ENCODE results near the gene FGF5.

The FGF5 gene

GRCh38 chr4:80321341-80321740 is 54.9 kb downstream of the FGF5 start:
- DNase-seq (ENCODE audit: insufficient read length, low spot score) (no peak), FAIRE-seq (no peak)
- TF ChIP-seq TAF1 (IDR thresholded peaks at IDR 0.05; ENCODE audit: low read depth, low read length) (no peak), PAX5 (IDR thresholded peaks at IDR 0.05; ENCODE audit: insufficient read depth, low read length, severe bottlenecking) (no peak), POLR2AphosphoS5 (IDR thresholded peaks at IDR 0.05; ENCODE audit: low read depth, low read length) (no peak), POLR2A (IDR thresholded peaks at IDR 0.05; ENCODE audit: low read depth, low read length) (no peak), SPI1 (IDR thresholded peaks at IDR 0.05; ENCODE audit: low read depth, low read length) (no peak), POU2F2 (IDR thresholded peaks at IDR 0.05; ENCODE audit: low read depth, low read length) (no peak)

DNA sequence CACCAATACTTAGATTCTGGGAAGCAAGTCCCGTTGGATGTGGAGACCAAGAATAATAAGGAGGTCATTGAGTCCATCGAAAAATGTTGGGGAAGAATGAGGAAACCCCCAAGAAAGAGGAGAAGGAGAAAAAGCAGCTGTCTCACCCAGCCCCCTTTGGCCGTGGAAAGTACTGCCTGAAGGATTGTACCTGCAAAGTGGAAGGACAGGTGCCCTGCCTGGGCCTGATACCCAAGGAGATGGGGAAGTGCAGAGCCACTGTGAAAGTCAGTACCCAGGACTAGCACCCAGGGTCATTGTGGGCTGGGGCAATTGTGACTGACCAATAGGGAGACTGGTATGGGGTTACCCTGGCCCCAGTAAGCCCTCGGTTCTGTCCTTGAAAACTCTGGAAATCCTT is 55.3 kb downstream of the FGF5 start:
- FAIRE-seq (no peak), DNase-seq (ENCODE audit: insufficient read length, low spot score) (no peak)
- TF ChIP-seq PAX5 (IDR thresholded peaks at IDR 0.05; ENCODE audit: insufficient read depth, low read length, severe bottlenecking), result no peak
- no peak for TF ChIP-seq SPI1 (IDR thresholded peaks at IDR 0.05; ENCODE audit: low read depth, low read length)
- no peak for TF ChIP-seq POLR2AphosphoS5 (IDR thresholded peaks at IDR 0.05; ENCODE audit: low read depth, low read length)
- no peak for TF ChIP-seq POU2F2 (IDR thresholded peaks at IDR 0.05; ENCODE audit: low read depth, low read length)
- no peak for TF ChIP-seq POLR2A (IDR thresholded peaks at IDR 0.05; ENCODE audit: low read depth, low read length)
- TF ChIP-seq TAF1 (IDR thresholded peaks at IDR 0.05; ENCODE audit: low read depth, low read length), result no peak

GRCh38 chr4:80322716-80323115 is 56.3 kb downstream of the FGF5 start:
- DNase-seq (ENCODE audit: insufficient read length, low spot score) (no peak), FAIRE-seq (no peak)

GRCh38 chr4:80324171-80324570 is 57.7 kb downstream of the FGF5 start:
- DNase-seq (ENCODE audit: insufficient read length, low spot score) (no peak), FAIRE-seq (no peak)

More at GRCh38 chr4:80322716-80323115, 56.3 kb downstream of the FGF5 start:
- TF ChIP-seq POLR2A (IDR thresholded peaks at IDR 0.05; ENCODE audit: low read depth, low read length) (no peak), POLR2AphosphoS5 (IDR thresholded peaks at IDR 0.05; ENCODE audit: low read depth, low read length) (no peak)

GRCh38 chr4:80331693-80332092 is 65.2 kb downstream of the FGF5 start:
- FAIRE-seq (no peak), DNase-seq (ENCODE audit: insufficient read length, low spot score) (no peak)
- TF ChIP-seq POU2F2 (IDR thresholded peaks at IDR 0.05; ENCODE audit: low read depth, low read length), result no peak
- TF ChIP-seq SPI1 (IDR thresholded peaks at IDR 0.05; ENCODE audit: low read depth, low read length), result no peak
- TF ChIP-seq POLR2A (IDR thresholded peaks at IDR 0.05; ENCODE audit: low read depth, low read length), result no peak
- no peak for TF ChIP-seq TAF1 (IDR thresholded peaks at IDR 0.05; ENCODE audit: low read depth, low read length)
- TF ChIP-seq POLR2AphosphoS5 (IDR thresholded peaks at IDR 0.05; ENCODE audit: low read depth, low read length), result no peak
- no peak for TF ChIP-seq PAX5 (IDR thresholded peaks at IDR 0.05; ENCODE audit: insufficient read depth, low read length, severe bottlenecking)

More at GRCh38 chr4:80324171-80324570, 57.7 kb downstream of the FGF5 start:
- TF ChIP-seq SPI1 (IDR thresholded peaks at IDR 0.05; ENCODE audit: low read depth, low read length) (no peak), POU2F2 (IDR thresholded peaks at IDR 0.05; ENCODE audit: low read depth, low read length) (no peak), PAX5 (IDR thresholded peaks at IDR 0.05; ENCODE audit: insufficient read depth, low read length, severe bottlenecking) (no peak), POLR2A (IDR thresholded peaks at IDR 0.05; ENCODE audit: low read depth, low read length) (no peak), TAF1 (IDR thresholded peaks at IDR 0.05; ENCODE audit: low read depth, low read length) (no peak), POLR2AphosphoS5 (IDR thresholded peaks at IDR 0.05; ENCODE audit: low read depth, low read length) (no peak)

GRCh38 chr4:80333121-80333520 is 66.7 kb downstream of the FGF5 start:
- TF ChIP-seq PAX5 (IDR thresholded peaks at IDR 0.05; ENCODE audit: insufficient read depth, low read length, severe bottlenecking) (no peak), POLR2A (IDR thresholded peaks at IDR 0.05; ENCODE audit: low read depth, low read length) (no peak)
- DNase-seq (ENCODE audit: insufficient read length, low spot score), result no peak
- FAIRE-seq, result no peak

- TF ChIP-seq SPI1 (IDR thresholded peaks at IDR 0.05; ENCODE audit: low read depth, low read length) (no peak), PAX5 (IDR thresholded peaks at IDR 0.05; ENCODE audit: insufficient read depth, low read length, severe bottlenecking) (no peak), POLR2AphosphoS5 (IDR thresholded peaks at IDR 0.05; ENCODE audit: low read depth, low read length) (no peak), POU2F2 (IDR thresholded peaks at IDR 0.05; ENCODE audit: low read depth, low read length) (no peak), POLR2A (IDR thresholded peaks at IDR 0.05; ENCODE audit: low read depth, low read length) (no peak), TAF1 (IDR thresholded peaks at IDR 0.05; ENCODE audit: low read depth, low read length) (no peak)
- DNase-seq (ENCODE audit: insufficient read length, low spot score), result no peak
- FAIRE-seq, result no peak
These were observed 68.1 kb downstream of the FGF5 start for GRCh38 chr4:80334568-80334967.

DNA sequence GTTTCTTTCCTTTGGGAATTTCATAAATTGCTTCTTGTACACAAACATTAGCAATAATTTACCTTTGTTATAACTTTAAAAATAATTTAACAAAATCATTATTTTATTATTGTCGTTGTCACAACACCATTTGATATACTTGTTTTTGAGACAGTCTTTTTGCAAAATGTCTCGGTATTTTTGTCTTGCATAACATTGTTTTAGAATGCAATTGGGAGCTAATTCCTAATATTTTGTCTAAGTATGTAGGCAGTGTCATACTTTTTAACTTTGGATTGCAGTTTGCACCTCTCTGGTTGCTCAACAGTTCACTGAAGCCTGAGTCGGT is 68.7 kb downstream of the FGF5 start:
- TF ChIP-seq POU2F2 (IDR thresholded peaks at IDR 0.05; ENCODE audit: low read depth, low read length), result no peak
- TF ChIP-seq SPI1 (IDR thresholded peaks at IDR 0.05; ENCODE audit: low read depth, low read length), result no peak
- no peak for TF ChIP-seq TAF1 (IDR thresholded peaks at IDR 0.05; ENCODE audit: low read depth, low read length)
- no peak for TF ChIP-seq PAX5 (IDR thresholded peaks at IDR 0.05; ENCODE audit: insufficient read depth, low read length, severe bottlenecking)
- TF ChIP-seq POLR2AphosphoS5 (IDR thresholded peaks at IDR 0.05; ENCODE audit: low read depth, low read length), result no peak
- TF ChIP-seq POLR2A (IDR thresholded peaks at IDR 0.05; ENCODE audit: low read depth, low read length), result no peak
- DNase-seq (ENCODE audit: insufficient read length, low spot score) (no peak), FAIRE-seq (no peak)

DNA sequence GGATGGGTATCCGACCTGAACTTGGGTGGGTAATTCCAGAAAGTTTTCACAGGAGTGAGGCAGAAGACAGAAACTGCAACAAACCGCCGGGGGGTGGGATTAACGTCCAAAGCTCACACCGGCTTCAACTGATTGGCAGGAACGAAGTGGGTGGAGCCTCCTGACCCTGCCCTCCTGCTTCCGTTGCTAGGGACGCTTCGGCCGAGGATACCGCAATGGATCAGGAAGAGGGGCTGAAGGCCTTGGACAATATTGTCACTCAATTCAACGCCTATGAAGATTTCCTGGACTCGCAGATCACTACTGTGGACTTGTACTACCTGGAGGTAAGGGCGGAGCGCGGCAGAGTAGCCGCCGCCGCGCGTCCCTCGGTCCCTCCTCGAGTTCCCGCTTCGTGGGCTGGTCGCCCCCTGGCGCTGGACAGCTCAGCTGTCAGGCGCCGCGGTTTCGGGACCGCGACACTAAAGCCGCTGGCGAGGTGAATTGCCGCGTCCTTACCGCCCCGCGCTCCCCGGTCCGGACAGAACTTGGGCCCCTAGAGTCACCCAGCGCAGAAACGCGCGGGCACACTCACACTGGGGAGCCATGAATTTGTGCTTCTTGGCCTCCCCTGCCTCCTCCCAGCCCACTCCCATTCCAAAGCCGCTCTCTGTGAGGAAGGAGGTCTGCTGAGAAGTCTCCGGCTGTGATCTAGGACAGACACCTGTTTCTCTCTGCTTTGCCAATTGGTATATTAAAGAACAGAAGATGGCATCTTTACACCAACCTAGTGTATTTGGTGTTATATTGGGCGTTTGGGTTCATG is 69.3 kb downstream of the FGF5 start, which contains the start of gene CFAP299:
Gene CFAP299, plus strand, starts transcription at position 177 of the 805 bp plus-strand sequence.
- FAIRE-seq (peak; percentile 93), DNase-seq (ENCODE audit: insufficient read length, low spot score) (peak; percentile 61)
- TF ChIP-seq SPI1 (IDR thresholded peaks at IDR 0.05; ENCODE audit: low read depth, low read length), result no peak
- no peak for TF ChIP-seq PAX5 (IDR thresholded peaks at IDR 0.05; ENCODE audit: insufficient read depth, low read length, severe bottlenecking)
- TF ChIP-seq POLR2AphosphoS5 (IDR thresholded peaks at IDR 0.05; ENCODE audit: low read depth, low read length), result no peak
- TF ChIP-seq POU2F2 (IDR thresholded peaks at IDR 0.05; ENCODE audit: low read depth, low read length), result no peak
- TF ChIP-seq TAF1 (IDR thresholded peaks at IDR 0.05; ENCODE audit: low read depth, low read length), result no peak
- no peak for TF ChIP-seq POLR2A (IDR thresholded peaks at IDR 0.05; ENCODE audit: low read depth, low read length)

- TF ChIP-seq PAX5 (IDR thresholded peaks at IDR 0.05; ENCODE audit: insufficient read depth, low read length, severe bottlenecking), result no peak
- no peak for TF ChIP-seq POLR2AphosphoS5 (IDR thresholded peaks at IDR 0.05; ENCODE audit: low read depth, low read length)
- no peak for TF ChIP-seq TAF1 (IDR thresholded peaks at IDR 0.05; ENCODE audit: low read depth, low read length)
- no peak for TF ChIP-seq POU2F2 (IDR thresholded peaks at IDR 0.05; ENCODE audit: low read depth, low read length)
- TF ChIP-seq POLR2A (IDR thresholded peaks at IDR 0.05; ENCODE audit: low read depth, low read length), result no peak
- no peak for TF ChIP-seq SPI1 (IDR thresholded peaks at IDR 0.05; ENCODE audit: low read depth, low read length)
- DNase-seq (ENCODE audit: insufficient read length, low spot score), result no peak
- FAIRE-seq, result no peak
These were observed 70.1 kb downstream of the FGF5 start for GRCh38 chr4:80336582-80336981.

Data from GM12891 (cell line).